ENCODE results near the gene XYLT1.

DNA sequence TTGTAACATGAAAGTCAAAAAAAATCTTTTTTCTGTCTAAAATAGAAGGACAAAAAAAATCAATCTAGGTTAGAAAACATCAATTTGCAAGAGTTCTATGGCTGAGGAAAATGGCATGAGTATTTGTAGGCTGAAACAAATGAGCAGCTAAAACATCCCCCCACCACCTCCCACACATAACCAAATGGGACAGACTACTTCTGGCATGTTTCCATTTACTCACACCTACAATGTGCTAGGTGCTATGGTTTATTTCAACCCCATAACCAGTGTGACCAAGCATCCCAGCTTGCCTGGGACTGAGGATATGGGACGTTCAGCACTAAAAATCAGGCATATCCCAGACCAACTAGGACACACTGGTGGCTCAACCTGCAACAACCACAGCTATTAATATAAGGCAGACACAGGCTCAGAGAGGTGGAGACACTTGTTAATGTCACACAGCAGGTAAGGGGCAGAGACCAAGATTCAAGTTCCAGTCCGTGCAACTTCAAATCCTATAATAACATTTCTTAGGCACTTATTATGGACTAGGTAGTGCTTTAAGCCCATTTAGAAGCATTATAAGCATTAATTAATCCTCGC, 96.0 kb downstream of the XYLT1 start:
- TF ChIP-seq, protein P1, sequence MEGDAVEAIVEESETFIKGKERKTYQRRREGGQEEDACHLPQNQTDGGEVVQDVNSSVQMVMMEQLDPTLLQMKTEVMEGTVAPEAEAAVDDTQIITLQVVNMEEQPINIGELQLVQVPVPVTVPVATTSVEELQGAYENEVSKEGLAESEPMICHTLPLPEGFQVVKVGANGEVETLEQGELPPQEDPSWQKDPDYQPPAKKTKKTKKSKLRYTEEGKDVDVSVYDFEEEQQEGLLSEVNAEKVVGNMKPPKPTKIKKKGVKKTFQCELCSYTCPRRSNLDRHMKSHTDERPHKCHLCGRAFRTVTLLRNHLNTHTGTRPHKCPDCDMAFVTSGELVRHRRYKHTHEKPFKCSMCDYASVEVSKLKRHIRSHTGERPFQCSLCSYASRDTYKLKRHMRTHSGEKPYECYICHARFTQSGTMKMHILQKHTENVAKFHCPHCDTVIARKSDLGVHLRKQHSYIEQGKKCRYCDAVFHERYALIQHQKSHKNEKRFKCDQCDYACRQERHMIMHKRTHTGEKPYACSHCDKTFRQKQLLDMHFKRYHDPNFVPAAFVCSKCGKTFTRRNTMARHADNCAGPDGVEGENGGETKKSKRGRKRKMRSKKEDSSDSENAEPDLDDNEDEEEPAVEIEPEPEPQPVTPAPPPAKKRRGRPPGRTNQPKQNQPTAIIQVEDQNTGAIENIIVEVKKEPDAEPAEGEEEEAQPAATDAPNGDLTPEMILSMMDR (IDR thresholded peaks at IDR 0.05): no peak
- TF ChIP-seq POLR2A (IDR thresholded peaks at IDR 0.05) (no peak), POLR2AphosphoS5 (IDR thresholded peaks at IDR 0.05; ENCODE audit: insufficient read depth in 1 of 2, low read depth in 1 of 2) (no peak)

All from vagina (tissue), 2 donors.